ENCODE measurements around the gene CST9. TPM values are rescaled to one million over a fixed set of nuclear protein-coding genes. Genes with fewer than 3 reads are reported as not detected.

The CST9 gene
- total RNA-seq, 4 donors from 2014 or later: 0.44 TPM; not detected in 3

DNA sequence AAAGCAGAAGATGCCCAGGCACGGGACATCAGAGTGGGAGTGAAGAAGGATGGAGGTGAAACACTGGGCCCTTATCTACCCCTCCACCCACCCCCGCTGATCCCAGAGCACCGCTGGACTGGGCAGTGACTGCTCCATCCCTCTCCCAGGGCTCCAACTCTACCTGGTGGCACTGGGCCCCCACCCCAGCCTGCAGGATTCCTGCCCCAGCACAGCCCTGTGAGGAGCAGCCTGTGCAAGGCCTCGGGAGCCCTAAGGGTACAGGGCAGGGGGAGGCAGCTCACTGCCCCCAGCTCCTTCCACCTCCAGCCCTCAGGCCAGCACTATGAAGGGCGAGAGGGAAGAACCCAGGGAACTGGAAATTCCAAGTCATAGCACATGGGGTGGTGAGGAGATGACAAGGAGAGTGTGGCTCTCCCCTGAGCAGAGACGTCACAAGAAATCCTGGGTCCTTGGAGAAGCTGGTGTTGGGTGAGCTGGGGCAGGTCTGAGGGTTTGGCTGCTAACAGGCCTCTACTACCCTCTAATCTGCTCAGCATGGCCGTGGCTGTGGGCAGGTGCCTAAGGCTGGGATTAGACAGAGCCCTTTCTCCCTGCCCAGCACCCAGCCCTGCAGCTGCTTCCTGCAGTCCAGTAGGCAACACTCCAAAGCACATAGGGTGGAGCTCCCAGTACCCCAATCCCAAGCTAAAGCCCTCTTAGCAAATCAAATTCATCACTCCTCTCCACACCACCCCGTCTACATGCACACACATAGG is 28.5 kb upstream of the CST9 start:
- H3K36me3 ChIP-seq: peaks cover 0 to 38% (median 0%) of the 10 kb centered on the region in 3 donors
- H3K27me3 ChIP-seq: no peaks in the 10 kb centered on the region
- no peak for DNase-seq (ENCODE audit: low spot score in 2 of 2)
- H3K4me1 ChIP-seq: peaks cover 0 to 76% (median 13%) of the 10 kb centered on the region in 4 donors
- WGBS, 2 donors: 73 to 78% methylated on average over 8 of the region's 8 CpGs
- peak overlapping the region in 3 of 4 donors; percentile 48 to 99 (median 67) for H3K27ac ChIP-seq
- H3K9me3 ChIP-seq: no peaks in the 10 kb centered on the region
- H3K4me3 ChIP-seq: peak overlapping the region in 1 of 4 donors; percentile 99
- TF ChIP-seq EP300 (IDR thresholded peaks at IDR 0.05) (no peak), POLR2A (IDR thresholded peaks at IDR 0.05) (no peak)
- TF ChIP-seq, protein P1, sequence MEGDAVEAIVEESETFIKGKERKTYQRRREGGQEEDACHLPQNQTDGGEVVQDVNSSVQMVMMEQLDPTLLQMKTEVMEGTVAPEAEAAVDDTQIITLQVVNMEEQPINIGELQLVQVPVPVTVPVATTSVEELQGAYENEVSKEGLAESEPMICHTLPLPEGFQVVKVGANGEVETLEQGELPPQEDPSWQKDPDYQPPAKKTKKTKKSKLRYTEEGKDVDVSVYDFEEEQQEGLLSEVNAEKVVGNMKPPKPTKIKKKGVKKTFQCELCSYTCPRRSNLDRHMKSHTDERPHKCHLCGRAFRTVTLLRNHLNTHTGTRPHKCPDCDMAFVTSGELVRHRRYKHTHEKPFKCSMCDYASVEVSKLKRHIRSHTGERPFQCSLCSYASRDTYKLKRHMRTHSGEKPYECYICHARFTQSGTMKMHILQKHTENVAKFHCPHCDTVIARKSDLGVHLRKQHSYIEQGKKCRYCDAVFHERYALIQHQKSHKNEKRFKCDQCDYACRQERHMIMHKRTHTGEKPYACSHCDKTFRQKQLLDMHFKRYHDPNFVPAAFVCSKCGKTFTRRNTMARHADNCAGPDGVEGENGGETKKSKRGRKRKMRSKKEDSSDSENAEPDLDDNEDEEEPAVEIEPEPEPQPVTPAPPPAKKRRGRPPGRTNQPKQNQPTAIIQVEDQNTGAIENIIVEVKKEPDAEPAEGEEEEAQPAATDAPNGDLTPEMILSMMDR (IDR thresholded peaks at IDR 0.05): no peak

DNA sequence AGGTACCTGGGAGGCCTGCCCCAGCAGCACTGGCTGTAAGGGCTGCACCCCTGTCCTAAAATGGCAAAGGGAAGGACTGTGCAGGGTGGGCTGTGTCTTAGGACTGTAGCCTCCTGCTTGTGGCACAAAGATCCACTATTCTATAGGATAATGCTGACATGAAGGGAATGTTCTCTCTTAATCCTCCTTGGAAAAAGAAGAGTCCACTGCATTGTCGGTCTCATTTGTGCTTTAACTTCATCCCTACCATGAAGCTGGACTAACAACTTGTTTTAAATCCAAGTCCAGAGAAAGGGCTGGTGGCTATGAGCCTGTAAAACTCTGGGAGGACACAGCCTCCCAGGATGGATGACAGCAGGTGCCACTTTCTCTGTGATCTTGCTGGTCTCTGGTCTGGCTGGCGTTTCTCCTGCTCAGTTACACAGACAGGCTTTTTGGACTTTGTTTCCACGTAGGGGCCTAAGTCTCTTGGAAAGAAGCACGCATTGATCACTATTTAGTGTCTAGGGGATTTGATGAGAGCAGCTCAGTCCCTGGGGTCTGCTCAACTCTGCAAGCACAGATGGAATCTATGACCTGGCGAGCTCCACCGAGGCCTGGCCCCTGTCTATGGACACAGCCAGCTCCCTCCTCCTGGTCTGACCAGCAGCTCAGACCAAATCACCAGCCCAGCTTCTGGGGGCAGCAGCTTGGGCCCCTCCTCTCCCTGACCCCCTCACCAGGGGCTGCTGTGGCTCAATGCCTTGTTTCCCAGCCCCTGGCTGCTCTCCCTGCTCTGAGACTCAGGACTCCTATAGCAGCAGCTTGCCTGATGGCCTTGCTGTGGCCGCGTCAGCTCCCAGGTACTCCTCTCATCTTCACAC is 27.2 kb upstream of the CST9 start:
- WGBS, 2 donors: 71% methylated on average over 8 of the region's 8 CpGs
- H3K36me3 ChIP-seq: peaks cover 0 to 38% (median 0%) of the 10 kb centered on the region in 3 donors
- peaks cover 0 to 74% (median 16%) of the 10 kb centered on the region in 4 donors for H3K4me1 ChIP-seq
- H3K27me3 ChIP-seq: no peaks in the 10 kb centered on the region
- peak overlapping the region in 2 of 4 donors; percentile 60 to 99 for H3K27ac ChIP-seq
- no peak for DNase-seq (ENCODE audit: low spot score in 2 of 2)
- H3K9me3 ChIP-seq: no peaks in the 10 kb centered on the region
- no peak overlapping the region for H3K4me3 ChIP-seq
- TF ChIP-seq POLR2A (IDR thresholded peaks at IDR 0.05) (no peak), EP300 (IDR thresholded peaks at IDR 0.05) (no peak)
- TF ChIP-seq, protein P1 (IDR thresholded peaks at IDR 0.05): no peak

DNA sequence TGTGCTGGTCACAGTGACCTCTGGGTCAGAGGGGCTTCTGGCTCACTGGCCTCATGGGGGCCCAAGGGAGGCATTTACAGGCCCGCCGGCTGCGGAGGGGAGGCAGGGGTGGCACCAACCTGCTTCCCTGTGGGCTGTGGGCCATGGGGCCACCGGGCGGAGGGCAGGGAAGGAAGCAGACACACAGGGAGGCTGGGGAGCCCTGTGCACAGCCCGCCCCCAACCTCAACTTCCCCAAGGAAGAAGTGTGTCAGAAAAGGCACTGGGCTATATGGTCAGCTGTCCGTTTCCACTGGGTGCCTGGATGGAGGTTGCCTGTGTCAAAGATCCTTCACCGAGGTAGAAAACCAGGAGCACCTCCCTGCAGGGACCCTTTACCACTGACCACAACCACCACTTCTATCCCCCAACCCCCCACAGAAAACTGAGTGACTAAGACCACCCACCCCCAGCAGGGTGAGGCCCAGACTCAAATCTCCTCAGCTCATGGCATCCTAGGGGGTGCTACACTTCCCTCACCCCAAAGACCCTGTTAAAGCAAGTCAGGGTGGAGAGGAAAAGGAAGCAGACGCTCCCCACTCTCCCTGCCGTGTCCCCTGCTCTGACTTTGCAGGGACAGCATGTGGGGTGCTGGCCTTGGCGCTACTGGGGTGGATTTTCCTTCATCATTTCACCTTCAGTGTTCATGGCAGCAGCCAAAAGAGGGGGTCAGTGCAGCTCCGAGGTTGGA is 26.4 kb upstream of the CST9 start:
- peak overlapping the region in 3 of 4 donors; percentile 42 to 99 (median 60) for H3K27ac ChIP-seq
- no peaks in the 10 kb centered on the region for H3K27me3 ChIP-seq
- H3K36me3 ChIP-seq: peaks cover 0 to 38% (median 0%) of the 10 kb centered on the region in 3 donors
- H3K4me1 ChIP-seq: peaks cover 0 to 73% (median 16%) of the 10 kb centered on the region in 4 donors
- H3K4me3 ChIP-seq: no peak overlapping the region
- TF ChIP-seq POLR2A (IDR thresholded peaks at IDR 0.05) (no peak), EP300 (IDR thresholded peaks at IDR 0.05) (peak in 1 of 2 donors; percentile 30)
- TF ChIP-seq, protein P1 (IDR thresholded peaks at IDR 0.05): no peak
- no peaks in the 10 kb centered on the region for H3K9me3 ChIP-seq
- no peak for DNase-seq (ENCODE audit: low spot score in 2 of 2)
- WGBS, 2 donors: 70 to 73% methylated on average over 10 to 12 of the region's 12 CpGs

DNA sequence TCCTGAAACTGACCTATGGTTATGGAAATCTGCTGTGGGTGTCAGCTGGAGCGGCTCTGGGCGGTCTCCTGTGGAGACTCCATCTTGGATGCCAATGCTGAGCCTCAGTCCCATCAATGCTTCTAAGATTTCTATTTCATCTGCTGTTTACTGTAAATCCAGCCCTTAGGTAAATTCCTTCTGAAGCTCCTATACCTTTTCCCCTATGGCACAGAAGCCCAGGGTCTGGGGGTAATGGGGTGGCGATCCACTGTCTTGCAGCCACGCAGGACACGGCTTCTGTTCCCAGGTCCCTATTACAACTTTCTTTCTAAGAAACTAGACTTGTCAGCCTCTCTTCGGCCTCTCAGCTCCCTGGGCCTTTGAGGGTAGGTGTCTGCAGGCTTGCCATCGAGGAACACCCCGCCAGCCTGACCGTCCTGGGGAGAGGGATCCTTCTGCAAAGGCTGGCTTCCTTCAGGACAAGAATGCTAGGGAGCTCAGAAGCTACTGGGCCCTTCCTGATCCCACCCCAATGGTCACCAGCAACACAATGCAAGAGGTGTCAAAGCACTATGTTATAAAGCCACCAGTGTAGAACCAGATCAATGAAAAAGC is 25.6 kb upstream of the CST9 start:
- Histone ChIP-seq H3K4me1 (peaks cover 0 to 74% (median 16%) of the 10 kb centered on the region in 4 donors), H3K27me3 (no peaks in the 10 kb centered on the region), H3K9me3 (no peaks in the 10 kb centered on the region), H3K4me3 (no peak overlapping the region), H3K36me3 (peaks cover 0 to 38% (median 0%) of the 10 kb centered on the region in 3 donors), H3K27ac (peak overlapping the region in 2 of 4 donors; percentile 60 to 99)
- 88 to 93% methylated on average over 9 of the region's 9 CpGs for WGBS, 2 donors
- DNase-seq (ENCODE audit: low spot score in 2 of 2): no peak
- TF ChIP-seq POLR2A (IDR thresholded peaks at IDR 0.05) (no peak), EP300 (IDR thresholded peaks at IDR 0.05) (no peak)
- TF ChIP-seq, protein P1 (IDR thresholded peaks at IDR 0.05): no peak
